Measurements from ENCODE around the gene PDE9A.
A peak's percentile ranks its signal among the peaks of the same experiment; 100 is the strongest.

PDE9A gene

GRCh38 chr21:42781150-42781970, 127.9 kb downstream of the PDE9A start:
- Mint-ChIP-seq H3K27me3 (ENCODE audit: low read depth) (peaks cover 50% of the 10 kb centered on the region), H3K36me3 (ENCODE audit: low read depth) (peaks cover 13% of the 10 kb centered on the region), H3K4me1 (peaks cover 22% of the 10 kb centered on the region), H3K9me3 (no peaks in the 10 kb centered on the region), H3K27ac (peak overlapping the region in 2 of 3 experiments; percentile 20 to 87), H3K4me3 (peak overlapping the region; percentile 37 to 81 (median 66))
- TF ChIP-seq CTCF (IDR thresholded peaks at IDR 0.05; ENCODE audit: unreplicated experiment in 3 of 3), result no peak

GRCh38 chr21:42781971-42782722, 128.7 kb downstream of the PDE9A start:
- Mint-ChIP-seq H3K27ac (peak overlapping the region in 1 of 3 experiments; percentile 89), H3K27me3 (ENCODE audit: low read depth) (peaks cover 50% of the 10 kb centered on the region), H3K4me1 (peaks cover 22% of the 10 kb centered on the region), H3K36me3 (ENCODE audit: low read depth) (peaks cover 9% of the 10 kb centered on the region), H3K9me3 (peaks cover 4% of the 10 kb centered on the region), H3K4me3 (peak overlapping the region; percentile 29 to 72 (median 33))
- TF ChIP-seq CTCF (IDR thresholded peaks at IDR 0.05; ENCODE audit: unreplicated experiment in 3 of 3), result no peak

- TF ChIP-seq CTCF (IDR thresholded peaks at IDR 0.05; ENCODE audit: unreplicated experiment in 3 of 3), result no peak
- peaks cover 4% of the 10 kb centered on the region for H3K9me3 Mint-ChIP-seq
- H3K4me3 Mint-ChIP-seq, result no peak overlapping the region
- H3K27me3 Mint-ChIP-seq (ENCODE audit: low read depth), result peaks cover 45% of the 10 kb centered on the region
- peaks cover 3% of the 10 kb centered on the region for H3K36me3 Mint-ChIP-seq (ENCODE audit: low read depth)
- H3K4me1 Mint-ChIP-seq, result peaks cover 18% of the 10 kb centered on the region
- peak overlapping the region in 1 of 3 experiments; percentile 89 for H3K27ac Mint-ChIP-seq
Measured at GRCh38 chr21:42782723-42783242, 129.4 kb downstream of the PDE9A start.

GRCh38 chr21:42784276-42784675, 130.9 kb downstream of the PDE9A start:
- Mint-ChIP-seq H3K9me3 (peaks cover 4% of the 10 kb centered on the region), H3K4me1 (peaks cover 16% of the 10 kb centered on the region), H3K36me3 (ENCODE audit: low read depth) (no peaks in the 10 kb centered on the region), H3K4me3 (no peak overlapping the region), H3K27me3 (ENCODE audit: low read depth) (peaks cover 47% of the 10 kb centered on the region), H3K27ac (no peak overlapping the region)
- TF ChIP-seq CTCF (IDR thresholded peaks at IDR 0.05; ENCODE audit: unreplicated experiment in 3 of 3), result no peak

GRCh38 chr21:42784896-42785451, 131.6 kb downstream of the PDE9A start:
- H3K4me3 Mint-ChIP-seq, result no peak overlapping the region
- peaks cover 40% of the 10 kb centered on the region for H3K27me3 Mint-ChIP-seq (ENCODE audit: low read depth)
- H3K4me1 Mint-ChIP-seq, result peaks cover 16% of the 10 kb centered on the region
- H3K9me3 Mint-ChIP-seq, result peaks cover 4% of the 10 kb centered on the region
- no peak overlapping the region for H3K27ac Mint-ChIP-seq
- no peaks in the 10 kb centered on the region for H3K36me3 Mint-ChIP-seq (ENCODE audit: low read depth)
- TF ChIP-seq CTCF (IDR thresholded peaks at IDR 0.05; ENCODE audit: unreplicated experiment in 3 of 3), result no peak

Data from nephron (organoid).